CD4-positive, alpha-beta T cell treated with Interleukin-6 for 4 hours (primary cell): ENCODE measurements around the gene HELZ2.
"Not testable (repeated sequence)": the region's sequence is repeated elsewhere in the genome, so short reads cannot be mapped to it uniquely, and the experiment has no call there.

Experiments
- DNase-seq: peaks from one replicate; pipeline ENCODE4 v3.0.0-alpha.2; 2020; ENCODE audit warnings: mixed read lengths

HELZ2 gene

DNA sequence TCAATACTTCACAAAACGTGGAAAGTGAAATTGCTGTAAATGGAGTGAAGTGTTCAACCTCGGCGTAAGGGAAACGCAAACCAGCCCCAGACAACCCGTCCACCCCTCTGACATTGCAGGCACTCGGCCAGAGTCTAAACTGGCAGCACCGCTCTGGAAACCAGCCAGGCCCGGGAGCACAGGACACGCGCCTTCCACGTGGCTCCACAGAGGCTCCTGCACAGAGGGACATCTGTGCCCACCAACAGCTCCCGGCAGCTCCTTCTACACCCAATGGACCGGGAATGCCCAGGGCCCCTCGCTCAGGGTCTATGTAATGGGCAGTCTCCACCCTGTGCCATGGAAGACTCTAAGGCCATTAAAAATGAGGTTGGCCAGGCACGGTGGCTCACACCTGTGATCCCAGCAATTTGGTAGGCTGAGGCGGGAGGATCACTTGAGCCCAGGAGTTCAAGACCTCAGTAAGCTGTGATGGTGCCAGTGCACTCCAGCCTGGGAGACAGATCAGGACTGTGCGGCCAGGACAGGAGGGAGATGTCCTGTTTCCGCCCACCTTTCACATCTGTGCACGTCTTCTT lies 3.4 kb upstream of the HELZ2 start:
- DNase-seq = no peak

DNA sequence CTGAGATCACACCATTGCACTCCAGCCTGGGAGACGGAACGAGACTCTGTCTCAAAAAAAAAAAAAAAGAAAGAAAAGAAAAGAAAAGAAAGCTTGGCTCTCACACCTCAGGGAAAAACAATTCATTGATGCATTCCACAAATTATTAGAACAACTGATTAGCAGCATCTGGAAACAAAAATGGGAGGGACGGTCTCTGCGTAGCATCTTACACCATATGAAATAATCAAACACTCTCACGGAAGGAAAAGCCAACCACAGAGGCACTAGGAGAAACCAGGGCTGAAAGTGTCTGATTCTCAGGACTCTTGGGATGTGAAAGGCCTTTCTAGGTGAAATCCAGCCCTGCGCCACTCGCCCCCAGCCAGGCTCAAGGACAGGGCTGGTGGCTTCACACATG lies 2.3 kb upstream of the HELZ2 start:
- no peak for DNase-seq

DNA sequence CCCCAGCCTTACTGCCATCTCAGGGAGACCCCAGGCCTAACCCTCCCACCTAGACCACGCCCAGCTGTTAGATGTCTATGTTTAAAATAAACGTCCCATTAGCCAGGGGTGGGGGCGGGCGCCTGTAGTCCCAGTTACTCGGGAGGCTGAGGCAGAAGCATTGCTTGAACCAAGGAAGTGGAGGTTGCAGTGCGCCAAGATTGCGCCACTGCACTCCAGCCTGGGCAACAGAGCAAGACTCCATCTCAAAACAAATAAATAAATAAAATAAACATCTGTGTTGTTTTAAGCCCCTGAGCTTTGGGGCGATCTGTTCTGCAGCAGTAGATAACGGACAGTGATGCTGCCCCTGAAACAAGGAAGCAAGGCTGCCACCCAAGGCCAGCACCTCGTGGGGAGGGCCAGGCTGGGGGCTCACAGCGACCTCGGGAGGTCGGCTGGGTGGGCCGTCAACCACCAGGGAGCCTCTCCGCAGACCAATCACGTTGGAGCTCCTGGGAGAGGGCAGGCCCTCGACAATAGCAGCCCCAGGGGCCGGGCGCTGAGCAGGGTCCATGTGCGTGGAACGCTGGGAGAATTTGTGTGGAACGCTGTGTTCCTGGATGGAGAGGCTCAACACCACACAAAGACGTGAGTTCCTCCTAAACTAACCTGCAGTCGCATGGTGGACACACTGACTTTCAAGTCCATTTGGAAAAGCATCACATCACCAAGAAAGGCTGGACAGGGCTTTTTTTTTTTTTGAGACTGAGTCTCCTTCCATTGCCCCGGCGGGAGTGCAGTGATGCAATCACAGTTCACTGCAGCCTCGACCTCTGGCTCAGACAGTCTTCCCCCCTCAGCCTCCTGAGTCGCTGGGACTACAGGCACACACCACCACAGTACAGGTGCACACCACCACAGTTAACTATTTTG lies 1.0 kb upstream of the HELZ2 start:
- no peak for DNase-seq

DNA sequence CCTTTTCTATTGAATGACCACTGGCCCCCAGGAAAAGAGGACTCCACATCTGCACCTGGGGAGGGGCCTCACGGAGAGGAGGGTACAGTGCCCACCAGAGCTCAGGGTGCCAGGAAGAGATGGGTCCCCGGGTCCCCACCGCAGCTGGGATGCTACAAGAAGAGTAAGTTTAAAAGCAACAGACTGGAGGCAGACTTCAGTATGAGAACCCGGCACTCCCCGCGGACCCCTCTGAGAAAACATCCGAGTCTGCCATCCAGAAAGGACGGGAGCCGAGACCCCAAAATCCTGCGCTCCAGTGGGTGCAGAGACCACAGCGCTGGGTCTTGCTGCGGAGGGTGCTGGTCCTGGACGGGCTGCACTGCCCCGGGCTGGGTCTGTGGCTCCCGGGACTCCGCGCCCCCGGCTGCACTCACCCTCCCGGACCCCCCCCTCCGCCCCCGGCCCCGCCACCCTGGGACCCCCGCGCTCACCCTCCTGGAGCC lies 350 bp downstream of the HELZ2 start:
- DNase-seq = peak; percentile 8

DNA sequence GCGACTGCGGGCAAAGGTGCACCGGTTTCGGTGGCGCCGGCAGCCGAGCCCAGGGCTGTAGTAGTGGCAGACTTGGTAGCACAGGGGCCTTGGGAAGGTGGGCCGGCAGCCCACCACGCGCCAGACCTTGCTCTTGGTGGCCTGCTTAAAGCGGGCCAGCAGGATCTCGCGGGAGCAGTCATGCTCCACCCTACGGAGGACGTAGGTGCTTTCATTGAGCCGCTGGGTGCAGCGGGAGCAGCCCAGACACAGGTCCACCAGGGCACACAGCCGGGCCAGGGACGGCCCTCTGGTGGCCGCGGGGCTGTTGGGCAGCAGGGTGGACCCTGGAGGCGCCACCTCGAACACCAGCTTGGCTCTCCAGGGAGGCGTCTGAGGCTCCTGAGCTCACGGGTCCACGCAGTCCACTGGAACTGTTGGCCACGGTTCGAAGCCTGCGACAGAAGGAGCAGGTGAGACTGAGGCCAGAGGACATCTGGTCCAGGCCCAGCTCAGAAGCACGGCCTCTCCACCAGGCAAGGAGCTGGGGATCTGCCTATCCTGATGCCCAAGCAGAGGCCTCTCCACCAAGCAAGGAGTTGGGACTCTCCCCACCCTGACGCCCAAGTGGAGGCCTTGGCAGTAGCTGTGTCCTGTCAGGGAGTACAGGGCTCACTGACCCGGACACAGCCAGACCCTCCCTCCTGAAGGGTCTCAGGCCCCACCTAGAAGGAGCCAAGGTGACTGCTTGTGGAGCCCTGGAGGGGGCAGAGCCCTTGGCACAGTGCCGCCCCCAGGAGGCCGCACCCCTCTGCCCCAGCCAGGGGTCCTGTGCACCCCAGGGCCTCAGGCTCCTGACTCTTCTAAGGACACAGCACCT lies 1.0 kb downstream of the HELZ2 start:
- DNase-seq = no peak

DNA sequence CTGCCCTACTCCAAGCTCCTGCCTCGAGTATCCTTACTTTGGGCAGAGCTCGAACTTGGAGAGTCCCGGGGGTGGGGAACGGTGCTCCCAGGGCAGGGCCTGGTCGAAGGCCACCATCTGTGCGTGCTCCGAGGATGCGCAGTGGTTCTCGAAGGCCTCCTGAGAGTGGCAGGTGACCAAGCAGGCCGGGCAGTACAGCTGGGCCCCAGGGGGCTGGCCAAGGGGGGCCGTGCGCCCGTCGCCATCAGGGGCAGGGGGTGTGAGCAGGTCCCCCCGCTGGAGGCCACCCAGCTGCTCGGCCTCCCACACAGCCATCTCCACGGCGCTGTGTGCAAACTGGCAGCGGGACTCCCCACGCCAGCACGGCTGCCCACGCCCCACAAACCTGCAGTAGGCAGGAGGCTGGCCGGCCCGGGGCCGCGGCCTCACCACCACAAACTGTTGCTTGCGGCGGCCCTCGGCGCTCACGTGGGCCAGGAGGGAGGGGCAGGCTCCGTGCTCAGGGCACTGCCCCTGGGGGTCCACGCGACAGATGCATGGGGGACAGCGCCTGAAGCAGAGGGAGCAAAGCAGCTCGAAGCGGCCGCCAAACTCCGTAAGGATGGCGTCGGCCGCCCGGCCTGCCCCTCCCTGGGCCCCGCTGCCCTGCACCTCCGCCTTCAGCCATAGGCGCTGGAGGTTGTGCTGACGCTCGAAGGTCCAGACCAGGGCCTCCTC lies 1.8 kb downstream of the HELZ2 start:
- no peak for DNase-seq

DNA sequence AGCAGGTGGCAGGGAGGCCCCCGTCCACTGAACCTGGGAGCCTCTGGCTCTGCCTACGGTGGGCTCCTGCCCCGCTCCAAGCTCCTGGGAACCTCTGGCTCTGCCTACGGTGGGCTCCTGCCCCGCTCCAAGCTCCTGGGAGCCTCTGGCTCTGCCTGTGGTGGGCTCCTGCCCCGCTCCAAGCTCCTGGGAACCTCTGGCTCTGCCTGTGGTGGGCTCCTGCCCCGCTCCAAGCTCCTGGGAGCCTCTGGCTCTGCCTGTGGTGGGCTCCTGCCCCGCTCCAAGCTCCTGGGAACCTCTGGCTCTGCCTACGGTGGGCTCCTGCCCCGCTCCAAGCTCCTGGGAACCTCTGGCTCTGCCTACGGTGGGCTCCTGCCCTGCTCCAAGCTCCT lies 3.0 kb downstream of the HELZ2 start:
- DNase-seq = not testable (repeated sequence)

DNA sequence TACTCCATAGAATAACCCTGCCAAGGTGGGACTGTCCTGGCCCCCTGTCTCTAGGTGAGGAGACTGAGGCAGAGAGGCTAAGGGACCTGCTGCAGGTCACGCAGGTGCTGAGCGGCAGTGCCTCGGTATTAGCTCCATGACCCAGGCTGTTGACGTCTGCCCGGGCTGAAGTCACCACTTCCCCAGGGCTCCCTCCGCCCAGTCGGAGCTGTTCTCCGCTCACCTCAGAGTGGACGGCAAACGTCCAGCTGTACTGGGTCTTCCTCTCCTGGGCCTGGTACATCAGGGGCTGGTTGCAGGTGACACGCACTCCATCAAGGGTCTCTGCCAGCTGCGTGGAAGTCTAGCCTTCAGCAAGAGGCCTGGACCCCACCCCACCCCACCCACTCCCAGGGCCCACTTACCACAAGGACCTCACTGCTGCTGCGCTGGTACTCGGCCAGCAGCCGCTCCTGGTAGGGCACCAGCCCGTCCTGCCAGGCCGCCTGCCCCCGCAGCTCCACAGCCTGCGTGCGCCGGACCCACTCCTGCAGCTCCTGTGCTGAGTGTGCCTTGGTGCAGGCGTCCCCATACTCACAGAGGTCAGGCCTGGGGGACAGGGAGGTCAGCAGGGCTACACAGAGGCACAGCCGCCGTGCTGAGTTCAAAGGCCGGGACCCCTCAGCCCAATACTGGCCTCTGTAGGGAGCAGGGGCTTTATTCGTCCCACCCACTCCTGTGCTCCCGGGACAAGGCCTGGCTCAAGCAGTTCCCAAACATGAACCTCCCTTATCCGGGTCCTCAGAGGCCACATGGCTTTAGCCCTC lies 3.6 kb downstream of the HELZ2 start:
- no peak for DNase-seq

DNA sequence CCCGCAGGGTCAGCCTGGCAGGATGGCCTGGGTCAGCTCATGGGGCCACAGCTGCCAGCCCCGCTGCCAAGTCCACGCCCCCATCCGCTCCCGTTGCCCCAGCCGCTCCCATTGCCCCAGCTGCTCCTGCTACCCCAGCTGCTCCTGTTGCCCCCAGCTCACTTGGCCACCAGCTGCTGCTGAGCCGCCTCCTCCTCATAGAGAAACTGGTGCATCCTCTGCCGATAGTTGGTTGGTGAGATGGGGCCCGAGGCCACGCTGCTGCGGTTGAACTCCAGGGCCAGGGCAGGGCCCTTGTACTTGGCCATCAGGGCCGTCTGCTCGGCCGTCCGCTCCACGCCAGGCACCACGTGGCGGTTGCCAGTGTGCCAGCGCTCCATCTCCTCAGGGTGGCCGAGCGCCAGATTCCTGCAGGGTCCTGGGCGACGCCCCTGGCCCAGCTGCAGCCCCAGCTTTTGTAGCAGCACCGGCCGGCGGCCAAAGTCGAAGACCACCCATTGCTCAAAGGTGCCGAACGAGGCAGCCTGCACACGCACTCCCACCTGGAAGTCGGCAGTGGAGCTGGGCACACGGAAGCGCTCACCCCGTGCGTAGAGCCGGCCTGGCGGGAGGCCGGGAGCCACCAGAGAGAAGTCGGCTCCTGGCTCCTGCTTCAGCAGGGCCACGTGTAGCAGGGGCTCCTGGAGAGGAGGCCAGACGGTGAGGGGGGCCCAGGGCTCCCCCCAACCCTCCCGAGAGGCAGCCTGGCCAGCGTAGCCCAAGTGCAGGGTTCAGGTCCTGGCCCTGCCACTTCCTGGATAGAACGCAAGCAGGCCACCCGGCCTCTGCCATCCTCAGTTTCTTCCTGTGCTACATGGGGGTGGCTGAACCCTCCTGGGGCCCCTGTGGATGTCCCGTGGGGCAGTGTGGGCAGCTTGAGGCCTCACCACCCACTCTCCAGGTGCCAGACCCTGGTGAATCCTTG lies 4.8 kb downstream of the HELZ2 start:
- no peak for DNase-seq

DNA sequence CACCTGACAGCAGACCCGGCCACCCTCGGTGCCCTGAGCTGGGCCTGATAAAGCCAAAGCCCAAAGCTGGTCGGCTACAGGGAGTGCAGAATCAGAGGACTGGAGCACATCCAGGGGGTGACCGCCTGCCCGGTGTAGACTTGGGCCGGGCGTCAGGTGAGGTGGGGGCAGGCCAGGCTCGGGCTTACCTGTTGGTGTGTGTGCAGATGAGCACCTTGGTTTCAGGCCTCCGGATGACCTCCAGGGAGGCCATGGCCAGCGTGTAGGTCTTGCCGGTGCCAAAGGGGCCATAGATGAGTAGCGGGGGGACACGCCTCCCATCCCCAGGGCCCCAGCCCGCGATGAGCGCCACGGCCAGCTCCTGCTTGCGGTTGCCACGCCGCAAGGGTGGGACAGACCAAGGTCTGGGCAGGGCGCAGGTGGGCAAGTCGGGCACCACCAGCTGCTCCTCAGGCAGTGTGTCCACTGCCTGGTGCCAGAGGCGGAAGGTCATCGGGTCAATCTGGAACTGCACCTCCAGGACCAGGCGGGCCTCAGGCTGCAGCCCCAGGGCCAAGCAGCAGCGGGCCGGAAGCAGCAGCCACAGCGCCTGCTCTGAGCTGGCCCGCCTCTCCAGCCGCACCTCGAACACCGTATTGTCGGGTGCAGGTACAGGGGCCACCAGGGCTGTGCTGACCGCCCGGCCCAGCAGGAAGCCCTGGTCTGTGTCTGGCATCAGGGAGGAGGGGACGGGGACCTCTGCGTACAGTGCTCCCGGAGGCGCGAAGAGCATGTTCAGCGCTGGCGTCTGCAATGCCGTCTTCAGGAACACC lies 5.7 kb downstream of the HELZ2 start:
- peak; percentile 32 for DNase-seq

DNA sequence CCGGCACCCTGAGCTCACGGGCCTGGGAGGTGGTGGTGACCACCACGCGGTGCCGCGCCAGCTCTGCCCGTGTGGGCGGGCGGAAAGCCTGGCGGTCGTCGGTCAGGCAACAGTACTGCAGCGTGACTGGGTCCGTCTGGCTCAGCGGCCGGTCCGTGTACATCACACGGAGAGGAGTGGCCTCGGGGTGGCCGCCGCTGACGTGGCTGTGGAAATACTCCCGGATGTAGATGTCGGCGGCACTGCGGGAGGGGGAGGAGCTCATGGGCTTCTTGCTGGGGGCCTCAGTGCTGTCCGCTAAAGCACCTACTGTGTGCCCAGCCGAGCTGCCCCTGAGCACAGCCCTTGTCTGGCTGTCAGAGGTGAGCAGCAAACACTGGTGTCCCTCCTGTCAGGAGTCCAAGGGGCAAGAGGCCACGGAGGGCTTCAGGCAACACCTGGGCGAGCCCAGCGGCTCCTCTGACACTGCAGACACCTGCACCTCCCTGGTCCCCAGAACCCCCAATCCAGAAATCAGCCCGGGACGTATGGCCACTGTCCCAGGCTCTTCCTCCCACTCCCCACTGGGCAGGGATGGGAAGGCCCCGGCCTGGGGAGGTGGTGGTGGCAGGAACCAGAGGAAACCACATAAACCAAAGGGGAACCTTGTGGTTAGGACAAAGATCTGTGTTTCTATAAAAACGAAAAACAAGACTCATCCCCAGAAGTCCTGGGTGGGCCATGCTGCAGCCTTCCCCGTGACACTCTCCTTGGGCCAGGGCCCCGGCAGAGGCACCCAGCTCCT lies 6.5 kb downstream of the HELZ2 start:
- peak; percentile 62 for DNase-seq

DNA sequence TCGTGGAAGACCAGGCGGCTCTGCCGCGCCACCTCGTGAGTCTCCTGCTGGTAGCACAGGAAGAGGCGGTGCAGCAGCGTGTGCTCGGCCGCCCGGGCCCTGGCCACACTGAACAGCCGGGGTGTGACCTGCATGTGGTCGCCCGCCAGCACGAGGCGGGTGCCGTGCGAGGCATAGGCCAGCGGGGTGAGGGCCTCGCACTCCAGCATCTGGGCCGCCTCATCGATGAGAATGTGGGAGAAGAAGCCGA lies 7.0 kb downstream of the HELZ2 start:
- peak; percentile 8 for DNase-seq

DNA sequence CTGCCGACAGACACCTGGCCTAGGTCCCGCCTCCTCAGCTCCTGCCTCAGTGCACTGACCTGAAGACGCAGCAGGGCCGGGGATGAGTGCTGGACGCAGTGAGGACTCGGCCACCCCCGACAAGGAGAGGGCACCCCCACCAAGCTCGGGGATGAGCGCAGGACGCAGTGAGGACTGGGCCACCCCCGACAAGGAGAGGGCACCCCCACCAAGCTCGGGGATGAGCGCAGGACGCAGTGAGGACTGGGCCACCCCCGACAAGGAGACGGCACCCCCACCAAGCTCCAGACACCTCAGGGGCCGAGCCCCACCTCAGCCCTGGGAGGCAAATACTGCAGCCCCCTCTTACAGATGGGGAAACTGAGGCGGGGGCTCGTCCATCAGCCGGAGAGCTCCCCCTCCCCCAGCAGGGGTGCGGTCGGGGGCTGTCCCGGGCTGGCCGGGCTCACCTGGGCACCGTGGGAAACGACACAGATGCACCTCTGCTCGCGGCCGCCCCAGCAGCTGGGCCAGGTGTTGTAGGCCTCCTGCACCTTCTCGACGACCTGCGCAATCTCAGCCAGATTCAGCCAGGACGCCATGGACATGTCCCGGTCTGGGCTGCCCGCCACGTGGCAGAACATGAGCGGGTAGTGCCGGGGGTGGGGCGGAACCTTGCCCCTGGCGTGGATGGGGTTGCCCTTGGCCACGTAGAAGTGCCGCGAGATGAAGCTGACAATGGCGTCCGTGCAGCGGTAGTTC lies 7.5 kb downstream of the HELZ2 start:
- DNase-seq = no peak

DNA sequence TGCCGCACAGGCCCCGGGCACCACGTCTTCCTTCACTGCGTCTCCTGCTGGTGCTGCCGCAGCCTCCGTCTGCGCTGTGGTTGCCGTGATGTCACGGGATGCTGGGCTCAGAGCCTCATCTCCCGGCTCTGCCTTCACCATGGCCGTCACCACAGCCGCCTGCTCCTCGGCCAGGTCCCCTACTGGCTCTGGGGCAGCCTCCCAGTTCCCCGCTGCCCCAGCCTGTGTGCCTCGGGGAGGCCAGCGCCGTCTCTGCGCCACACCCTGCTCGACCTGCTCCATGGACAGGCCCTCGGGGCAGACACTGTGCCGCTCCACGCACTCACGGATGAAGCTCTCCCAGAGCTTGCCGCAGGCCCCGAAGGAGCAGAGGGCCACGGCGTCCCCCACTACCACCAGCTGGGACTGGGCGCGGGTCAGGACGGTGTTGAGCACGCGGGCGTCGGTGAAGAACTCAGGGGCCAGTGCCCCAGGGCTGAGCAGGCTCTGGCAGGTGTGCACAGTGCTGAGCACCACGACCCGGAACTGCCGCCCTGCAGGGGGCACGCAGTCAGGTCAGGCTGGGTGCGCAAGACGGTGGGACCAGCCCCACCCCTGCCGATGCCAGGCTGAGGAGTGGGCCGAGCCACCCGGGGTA lies 8.2 kb downstream of the HELZ2 start:
- DNase-seq = no peak

DNA sequence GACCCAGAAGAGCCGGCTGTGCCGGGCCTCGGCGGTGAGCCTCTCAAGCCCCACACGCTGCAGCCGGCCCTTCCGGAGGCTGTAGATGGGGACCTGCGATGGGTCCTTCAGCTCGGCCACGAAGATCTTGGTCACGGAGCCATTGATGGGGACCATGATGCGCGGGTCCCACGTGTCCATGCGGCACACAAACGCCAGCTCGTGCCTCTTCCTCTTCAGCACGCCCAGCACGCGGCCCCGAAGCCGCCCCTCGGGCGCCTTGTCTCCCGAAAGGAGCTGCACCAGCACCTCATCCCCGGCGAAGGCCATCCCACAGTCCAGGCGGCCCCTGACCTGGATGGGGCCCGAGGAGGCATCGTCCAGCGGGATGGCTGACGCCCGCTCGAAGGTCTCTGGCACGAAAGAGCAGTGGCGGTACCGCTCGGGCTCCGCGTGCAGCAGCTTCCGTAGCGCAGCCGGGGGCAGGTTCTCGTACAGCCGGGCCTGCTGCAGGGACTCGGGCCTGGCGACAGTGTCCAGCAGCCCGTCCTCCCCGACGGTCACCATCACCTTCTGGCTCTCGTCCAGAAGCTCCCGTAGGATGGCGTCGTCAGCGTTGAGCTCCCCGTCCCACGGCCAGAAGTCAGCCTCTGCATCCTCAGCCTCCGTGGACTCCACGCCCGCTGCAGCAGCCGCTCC lies 8.9 kb downstream of the HELZ2 start:
- no peak for DNase-seq

DNA sequence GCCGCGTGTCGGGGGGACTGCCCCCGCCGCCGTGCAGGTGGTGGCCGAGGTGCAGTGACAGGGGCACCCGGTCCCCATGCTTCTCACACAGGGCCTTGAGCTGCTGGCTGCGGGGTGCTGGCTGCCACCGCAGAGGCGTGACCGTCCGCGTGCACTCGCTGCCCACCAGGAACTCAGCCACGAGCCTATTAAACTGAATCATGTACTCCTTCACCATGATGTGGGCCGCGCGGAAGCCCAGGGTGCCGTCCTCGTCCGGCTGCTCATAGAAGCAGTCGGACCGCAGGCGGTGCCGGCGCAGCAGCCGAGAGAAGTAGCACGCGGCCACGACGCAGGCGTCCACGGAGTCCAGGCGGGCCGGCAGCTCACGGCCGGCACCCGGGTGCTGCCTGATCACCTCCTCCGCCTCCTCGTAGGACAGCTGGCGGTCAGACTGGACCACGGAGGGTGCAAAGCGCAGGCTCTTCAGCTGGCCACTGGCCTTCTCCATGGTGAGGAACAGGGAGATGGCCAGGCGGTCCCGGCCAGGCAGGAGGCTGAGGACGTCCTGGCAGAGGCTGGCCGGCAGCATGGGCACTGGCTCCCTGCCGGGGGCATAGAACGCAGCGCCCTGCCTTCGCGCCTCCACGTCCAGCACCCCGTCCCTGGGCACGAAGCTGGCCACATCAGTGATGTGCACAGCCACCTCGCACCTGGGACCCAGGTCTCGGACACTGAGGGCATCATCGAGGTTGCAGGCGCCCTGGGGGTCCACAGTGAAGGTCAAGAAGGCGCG lies 9.8 kb downstream of the HELZ2 start:
- no peak for DNase-seq
